ENCODE measurements around the gene DEPP1.
A peak's percentile ranks its signal among the peaks of the same experiment; 100 is the strongest.

The DEPP1 gene

GRCh38 chr10:44956717-44957706 is 21.6 kb downstream of the DEPP1 start:
- TF ChIP-seq Cebpa-rat (IDR thresholded peaks at IDR 0.05): no peak
- no peak overlapping the region for H3K27ac ChIP-seq
- H3K9me3 ChIP-seq: peaks cover 10% of the 10 kb centered on the region
- H3K9ac ChIP-seq: no peak overlapping the region
- H3K4me2 ChIP-seq: peak overlapping the region; percentile 93
- H3K4me1 ChIP-seq: peaks cover 60% of the 10 kb centered on the region
- H4K20me1 ChIP-seq: no peaks in the 10 kb centered on the region
- H3K36me3 ChIP-seq: peaks cover 14% of the 10 kb centered on the region
- no peak overlapping the region for H3K4me3 ChIP-seq
- H3K27me3 ChIP-seq: no peaks in the 10 kb centered on the region

DNA sequence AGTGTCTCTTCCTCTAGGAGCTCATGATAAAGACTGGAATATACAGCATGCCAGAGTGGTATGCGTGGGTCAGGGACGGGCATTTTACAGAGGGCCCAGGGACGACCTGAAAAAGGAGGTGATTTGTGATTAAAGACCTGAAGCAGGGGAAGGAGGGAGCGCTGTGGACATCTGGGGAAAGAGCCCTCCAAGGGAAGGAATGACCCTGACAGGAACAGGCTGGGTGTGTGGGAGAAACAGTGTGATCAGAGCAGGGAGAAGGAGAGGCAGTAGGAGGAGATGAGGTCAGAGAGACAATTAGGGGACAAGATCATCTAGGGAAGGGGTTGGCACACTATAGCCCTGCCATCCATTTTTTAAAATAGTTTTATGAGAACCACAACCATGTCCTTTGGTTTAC is 22.4 kb downstream of the DEPP1 start:
- peak overlapping the region; percentile 56 for H3K4me2 ChIP-seq
- no peaks in the 10 kb centered on the region for H4K20me1 ChIP-seq
- H3K9ac ChIP-seq: no peak overlapping the region
- H3K36me3 ChIP-seq: peaks cover 14% of the 10 kb centered on the region
- no peak overlapping the region for H3K4me3 ChIP-seq
- no peak for TF ChIP-seq Cebpa-rat (IDR thresholded peaks at IDR 0.05)
- no peaks in the 10 kb centered on the region for H3K27me3 ChIP-seq
- peaks cover 53% of the 10 kb centered on the region for H3K4me1 ChIP-seq
- peaks cover 10% of the 10 kb centered on the region for H3K9me3 ChIP-seq
- no peak overlapping the region for H3K27ac ChIP-seq

DNA sequence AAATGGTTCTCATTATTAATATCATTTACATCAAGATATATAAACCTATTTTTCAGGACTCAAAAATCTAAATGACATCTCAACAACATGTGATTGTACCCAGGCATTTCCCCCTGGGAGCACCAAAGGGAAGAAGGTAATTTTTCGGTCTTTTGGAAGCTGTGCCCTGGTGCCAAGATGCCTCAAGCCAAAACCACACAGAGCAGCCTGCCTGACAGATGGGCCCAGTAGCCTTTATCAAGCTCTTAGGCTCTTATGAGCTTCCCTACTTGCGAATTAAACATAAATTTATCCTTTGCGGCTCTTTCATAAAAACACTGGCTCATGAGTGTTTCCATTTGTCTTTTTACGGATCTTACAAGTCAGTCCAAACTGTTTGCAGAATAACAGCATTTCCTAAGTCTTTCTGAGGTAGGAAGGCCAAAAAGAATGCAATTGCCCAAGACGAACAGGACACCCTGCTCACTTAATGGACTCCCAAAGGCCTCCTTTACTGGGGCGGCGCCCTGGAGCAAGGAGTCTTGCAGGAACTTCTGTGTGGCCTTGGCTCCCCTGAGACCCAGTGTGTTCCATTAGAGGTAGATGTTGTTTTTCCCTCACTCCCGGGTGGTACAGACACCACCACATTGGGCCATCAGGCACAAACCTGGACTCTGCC is 23.1 kb downstream of the DEPP1 start:
- Histone ChIP-seq H4K20me1 (no peaks in the 10 kb centered on the region), H3K4me2 (peak overlapping the region; percentile 56), H3K36me3 (peaks cover 14% of the 10 kb centered on the region), H3K9ac (no peak overlapping the region), H3K4me1 (peaks cover 50% of the 10 kb centered on the region), H3K27me3 (no peaks in the 10 kb centered on the region), H3K4me3 (no peak overlapping the region), H3K9me3 (peaks cover 10% of the 10 kb centered on the region), H3K27ac (no peak overlapping the region)
- no peak for TF ChIP-seq Cebpa-rat (IDR thresholded peaks at IDR 0.05)

DNA sequence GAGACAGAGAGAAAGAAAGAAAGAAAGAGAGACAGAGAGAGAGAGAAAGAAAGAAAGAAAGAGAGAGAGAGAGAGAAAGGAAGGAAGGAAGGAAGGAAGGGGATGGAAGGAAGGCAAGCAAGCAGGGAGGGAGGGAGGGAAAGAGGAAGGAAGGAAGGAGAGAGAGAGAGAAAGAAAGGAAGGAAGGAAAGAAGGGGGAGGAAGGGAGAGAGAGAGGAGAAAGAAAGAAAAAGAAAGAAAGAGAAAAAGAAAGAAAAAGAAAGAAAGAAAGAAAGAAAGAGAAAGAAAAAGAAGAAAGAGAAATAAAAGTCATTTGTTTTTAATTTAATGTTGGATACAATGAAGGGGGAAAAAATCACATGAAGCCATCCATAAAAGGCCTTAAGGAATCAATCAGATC is 23.6 kb downstream of the DEPP1 start:
- H3K4me2 ChIP-seq: peak overlapping the region; percentile 56
- peaks cover 10% of the 10 kb centered on the region for H3K9me3 ChIP-seq
- no peak overlapping the region for H3K27ac ChIP-seq
- no peaks in the 10 kb centered on the region for H4K20me1 ChIP-seq
- H3K27me3 ChIP-seq: no peaks in the 10 kb centered on the region
- H3K36me3 ChIP-seq: peaks cover 14% of the 10 kb centered on the region
- no peak for TF ChIP-seq Cebpa-rat (IDR thresholded peaks at IDR 0.05)
- H3K9ac ChIP-seq: no peak overlapping the region
- no peak overlapping the region for H3K4me3 ChIP-seq
- H3K4me1 ChIP-seq: peaks cover 50% of the 10 kb centered on the region

DNA sequence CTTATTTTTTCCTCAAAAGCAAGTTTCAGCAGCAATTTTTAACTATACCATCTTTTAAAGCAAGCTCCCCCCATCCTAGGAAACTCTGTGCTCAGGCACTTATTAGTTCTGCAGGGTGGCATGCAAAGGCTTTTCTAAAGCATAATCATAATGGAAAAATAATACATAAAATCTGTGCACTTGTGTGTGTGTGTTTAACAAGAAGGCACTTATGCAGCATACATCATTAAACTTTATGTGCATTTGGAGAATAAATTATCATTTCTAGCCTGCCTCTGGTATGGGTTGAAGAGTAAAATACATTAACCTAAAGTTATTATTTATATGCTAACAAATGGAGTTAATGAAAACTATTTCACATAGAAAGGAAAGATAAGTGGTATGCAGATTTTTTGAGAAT is 24.6 kb downstream of the DEPP1 start:
- Histone ChIP-seq H3K36me3 (peaks cover 14% of the 10 kb centered on the region), H3K4me1 (peaks cover 56% of the 10 kb centered on the region), H3K27me3 (no peaks in the 10 kb centered on the region), H3K4me3 (no peak overlapping the region), H3K9me3 (peaks cover 10% of the 10 kb centered on the region), H3K9ac (no peak overlapping the region), H3K4me2 (no peak overlapping the region), H4K20me1 (no peaks in the 10 kb centered on the region), H3K27ac (no peak overlapping the region)
- no peak for TF ChIP-seq Cebpa-rat (IDR thresholded peaks at IDR 0.05)

GRCh38 chr10:44952779-44953231 is 25.8 kb downstream of the DEPP1 start:
- Histone ChIP-seq H3K9me3 (peaks cover 10% of the 10 kb centered on the region), H3K27ac (no peak overlapping the region), H3K4me3 (no peak overlapping the region), H3K4me2 (no peak overlapping the region), H3K9ac (no peak overlapping the region), H3K4me1 (peaks cover 58% of the 10 kb centered on the region), H3K27me3 (no peaks in the 10 kb centered on the region), H4K20me1 (no peaks in the 10 kb centered on the region), H3K36me3 (peaks cover 14% of the 10 kb centered on the region)
- no peak for TF ChIP-seq Cebpa-rat (IDR thresholded peaks at IDR 0.05)

DNA sequence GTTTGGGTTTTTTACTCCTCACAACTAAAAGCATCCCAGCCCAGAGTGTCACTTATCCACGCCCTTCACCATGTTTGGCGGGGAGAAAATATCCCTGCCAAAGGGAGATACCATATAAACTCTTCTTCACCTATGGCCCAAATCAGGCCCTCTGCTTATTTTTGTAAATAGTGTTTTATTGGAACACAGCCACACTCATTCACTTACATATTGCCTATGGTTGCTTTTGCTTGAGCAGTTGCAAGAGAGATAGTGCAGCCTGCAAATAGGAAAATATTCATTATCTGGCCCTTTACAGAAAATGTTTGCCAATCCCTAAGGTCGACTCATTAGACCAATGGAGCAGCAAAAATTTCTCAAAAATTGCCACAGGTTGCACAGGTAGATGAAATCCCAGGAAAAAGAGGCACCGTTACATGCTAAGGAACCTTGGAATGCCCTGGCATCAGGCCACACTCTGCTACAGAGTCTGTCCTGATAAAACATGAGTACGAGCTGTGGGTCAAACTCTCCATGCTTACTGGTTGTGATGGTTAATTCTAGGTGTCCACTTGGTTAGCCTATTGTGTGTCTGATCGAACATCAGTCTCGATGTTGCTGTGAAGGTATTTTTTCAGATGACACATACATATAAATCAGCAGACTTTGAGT is 26.9 kb downstream of the DEPP1 start:
- no peak overlapping the region for H3K9ac ChIP-seq
- no peak overlapping the region for H3K4me2 ChIP-seq
- peaks cover 12% of the 10 kb centered on the region for H3K36me3 ChIP-seq
- no peak overlapping the region for H3K27ac ChIP-seq
- no peak for TF ChIP-seq Cebpa-rat (IDR thresholded peaks at IDR 0.05)
- H4K20me1 ChIP-seq: no peaks in the 10 kb centered on the region
- peaks cover 60% of the 10 kb centered on the region for H3K4me1 ChIP-seq
- no peaks in the 10 kb centered on the region for H3K27me3 ChIP-seq
- peaks cover 6% of the 10 kb centered on the region for H3K9me3 ChIP-seq
- H3K4me3 ChIP-seq: no peak overlapping the region

DNA sequence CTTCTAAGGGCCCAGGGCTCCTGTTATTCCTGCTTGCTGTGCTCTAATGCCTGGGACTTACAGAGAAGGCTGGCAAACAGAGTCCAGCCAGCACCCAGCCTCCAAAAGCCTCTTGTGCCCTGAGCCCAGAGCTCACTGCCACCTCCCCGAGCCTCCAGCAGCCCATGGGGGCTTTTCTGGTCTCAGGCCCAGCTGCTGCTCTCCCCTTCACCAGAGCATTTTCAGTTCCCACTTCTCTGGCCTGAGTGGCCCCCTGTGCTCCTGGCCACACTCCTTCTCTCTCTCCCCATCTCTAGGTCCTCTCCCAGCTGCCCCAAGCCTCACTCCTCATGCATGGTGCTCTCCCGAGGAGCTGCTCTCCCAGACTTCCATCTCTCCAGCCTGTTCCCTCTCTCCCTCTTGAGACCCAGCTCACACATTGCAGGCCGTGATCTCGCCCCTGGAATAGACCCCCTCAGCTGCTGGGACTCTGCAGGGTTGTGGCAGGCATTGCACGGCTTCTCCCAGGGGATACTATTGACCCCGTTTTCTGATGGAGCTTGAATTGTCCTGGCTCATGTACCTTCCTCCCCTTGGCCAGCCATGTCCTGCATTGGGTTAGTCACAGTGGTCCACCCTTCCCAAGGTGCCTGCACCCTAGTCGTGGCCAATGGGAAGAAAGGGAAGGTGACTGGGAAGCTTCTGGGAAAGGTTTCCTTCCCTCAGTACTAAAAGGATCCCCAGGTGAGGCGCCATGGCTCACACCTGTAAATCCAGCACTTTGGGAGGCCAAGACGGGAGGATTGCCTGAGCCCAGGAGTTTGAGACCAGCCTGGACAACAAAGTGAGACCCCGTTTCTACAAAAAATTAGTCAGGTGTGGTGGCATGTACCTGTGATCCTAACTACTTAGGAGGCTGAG is 28.0 kb downstream of the DEPP1 start:
- Histone ChIP-seq H3K27me3 (no peaks in the 10 kb centered on the region), H3K27ac (peak overlapping the region; percentile 58), H3K9me3 (peaks cover 2% of the 10 kb centered on the region; the same call in 1 of the 2 replicates), H3K4me3 (no peak overlapping the region), H3K9ac (peak overlapping the region; percentile 15; the same call in 1 of the 2 replicates), H4K20me1 (no peaks in the 10 kb centered on the region), H3K4me2 (peak overlapping the region; percentile 87), H3K4me1 (peaks cover 56% of the 10 kb centered on the region), H3K36me3 (peaks cover under 1% of the 10 kb centered on the region)
- no peak for TF ChIP-seq Cebpa-rat (IDR thresholded peaks at IDR 0.05)

GRCh38 chr10:44949915-44950314 is 28.7 kb downstream of the DEPP1 start:
- no peak for TF ChIP-seq Cebpa-rat (IDR thresholded peaks at IDR 0.05)
- Histone ChIP-seq H3K36me3 (peaks cover 3% of the 10 kb centered on the region; the same call in 1 of the 2 replicates), H3K9me3 (peaks cover 9% of the 10 kb centered on the region), H3K4me1 (peaks cover 50% of the 10 kb centered on the region), H4K20me1 (no peaks in the 10 kb centered on the region), H3K9ac (0 out of 2 replicates have a peak overlapping the region, but pooled peaks have one; percentile 15), H3K4me3 (no peak overlapping the region), H3K27ac (peak overlapping the region; percentile 58), H3K27me3 (no peaks in the 10 kb centered on the region), H3K4me2 (peak overlapping the region; percentile 87)
